Karpas-422 (cell line): ENCODE results near the gene GPR32. TPM values are rescaled to one million over a fixed set of nuclear protein-coding genes. Genes with fewer than 3 reads are reported as not detected.
"Not testable (repeated sequence)": the region's sequence is repeated elsewhere in the genome, so short reads cannot be mapped to it uniquely, and the experiment has no call there.

Experiments
- DNase-seq: peaks from one replicate; pipeline ENCODE4 v3.0.0-alpha.2; 2015
- H2AFZ ChIP-seq: fragments of 200-600 bp; sonication (generic); 2 replicates; pipeline ENCODE4 v1.6.1; 2014; ENCODE audit warnings: antibody characterized with exemption, low read length, mixed read lengths
- H3K27ac ChIP-seq: fragments of 200-600 bp; sonication (generic); 2 replicates; pipeline ENCODE4 v1.5.1; 2014; ENCODE audit warnings: mild to moderate bottlenecking, low read length, moderate library complexity
- H3K27me3 ChIP-seq: fragments of 200-600 bp; sonication (generic); 2 replicates; pipeline ENCODE4 v1.6.1; 2014; ENCODE audit warnings: low read length, mixed read lengths
- H3K36me3 ChIP-seq: fragments of 200-600 bp; sonication (generic); 2 replicates; pipeline ENCODE4 v1.6.1; 2014; ENCODE audit warnings: low read length, mixed read lengths; ENCODE audit not compliant: insufficient read depth
- H3K4me1 ChIP-seq: fragments of 200-600 bp; sonication (generic); 2 replicates; pipeline ENCODE4 v1.6.1; 2014; ENCODE audit warnings: mild to moderate bottlenecking, low read length, mixed read lengths
- H3K4me2 ChIP-seq: fragments of 200-600 bp; sonication (generic); 2 replicates; pipeline ENCODE4 v1.6.1; 2014; ENCODE audit warnings: low read length, low read depth, mild to moderate bottlenecking; ENCODE audit not compliant: poor library complexity, severe bottlenecking
- H3K4me3 ChIP-seq: fragments of 200-600 bp; sonication (generic); 2 replicates; pipeline ENCODE4 v1.5.1; 2014; ENCODE audit warnings: mild to moderate bottlenecking, antibody characterized with exemption, low read length, mixed read lengths
- H3K79me2 ChIP-seq: fragments of 200-600 bp; sonication (generic); 2 replicates; pipeline ENCODE4 v1.6.1; 2014; ENCODE audit warnings: mild to moderate bottlenecking, low read length, mixed read lengths
- H3K9ac ChIP-seq: fragments of 200-600 bp; sonication (generic); 2 replicates; pipeline ENCODE4 v1.6.0; 2014; ENCODE audit warnings: low read length
- H3K9me2 ChIP-seq: fragments of 200-600 bp; sonication (generic), shearing (Covaris generic); replicated peaks from 2 replicates; pipeline ENCODE4 v1.6.0; 2014; ENCODE audit warnings: mild to moderate bottlenecking, low read length, moderate library complexity; ENCODE audit not compliant: insufficient read depth
- H3K9me3 ChIP-seq: fragments of 300-700, 200-600 bp; sonication (generic); 2 replicates; pipeline ENCODE4 v1.6.1; 2014; ENCODE audit warnings: low read length, mixed read lengths
- H4K20me1 ChIP-seq: fragments of 200-600 bp; sonication (generic); 2 replicates; pipeline ENCODE4 v1.6.1; 2014; ENCODE audit warnings: mild to moderate bottlenecking, antibody characterized with exemption, low read length, low read depth; ENCODE audit not compliant: insufficient read depth
- total RNA-seq: library from RNA; depleted of rRNA; stranded (reverse); fragments of >200 nt; shearing (Covaris generic); gene quantifications from 2 replicates; pipeline ENCODE4 v1.2.3, GENCODE V29; 2014; ENCODE audit warnings: low replicate concordance

GPR32 gene
- total RNA-seq, 1 experiment from 2014 or later, result not detected

DNA sequence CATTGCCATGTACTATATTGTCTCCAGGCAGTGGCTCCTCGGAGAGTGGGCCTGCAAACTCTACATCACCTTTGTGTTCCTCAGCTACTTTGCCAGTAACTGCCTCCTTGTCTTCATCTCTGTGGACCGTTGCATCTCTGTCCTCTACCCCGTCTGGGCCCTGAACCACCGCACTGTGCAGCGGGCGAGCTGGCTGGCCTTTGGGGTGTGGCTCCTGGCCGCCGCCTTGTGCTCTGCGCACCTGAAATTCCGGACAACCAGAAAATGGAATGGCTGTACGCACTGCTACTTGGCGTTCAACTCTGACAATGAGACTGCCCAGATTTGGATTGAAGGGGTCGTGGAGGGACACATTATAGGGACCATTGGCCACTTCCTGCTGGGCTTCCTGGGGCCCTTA is 624 bp downstream of the GPR32 start:
- Histone ChIP-seq H3K27me3 (no peaks in the 10 kb centered on the region), H3K4me1 (peaks cover 11% of the 10 kb centered on the region), H3K36me3 (no peaks in the 10 kb centered on the region), H3K27ac (no peak overlapping the region), H3K9ac (no peak overlapping the region), H2AFZ (no peak overlapping the region), H4K20me1 (no peaks in the 10 kb centered on the region), H3K9me3 (no peaks in the 10 kb centered on the region), H3K4me2 (no peak overlapping the region), H3K4me3 (no peak overlapping the region), H3K9me2 (no peaks in the 10 kb centered on the region), H3K79me2 (no peaks in the 10 kb centered on the region)
- no peak for DNase-seq

DNA sequence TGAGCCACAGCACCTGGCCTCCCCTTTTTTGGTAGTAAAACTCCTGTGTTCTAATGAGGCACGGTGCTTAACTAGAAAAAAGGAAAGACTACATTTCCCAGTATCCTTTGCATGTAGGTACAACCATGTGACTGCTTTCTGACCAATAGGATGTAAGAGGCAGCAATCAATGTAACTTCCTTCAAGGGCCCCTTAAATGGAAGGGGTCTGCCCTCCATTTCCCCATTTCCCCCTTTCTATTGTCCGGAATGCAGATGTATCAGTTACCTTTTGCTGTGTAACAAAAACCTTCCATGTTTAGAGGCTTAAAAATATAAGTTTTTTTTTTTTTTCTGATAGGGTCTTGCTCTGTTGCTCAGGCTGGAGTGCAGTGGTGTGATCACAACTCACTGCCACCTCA is 2.2 kb downstream of the GPR32 start:
- Histone ChIP-seq H3K79me2 (no peaks in the 10 kb centered on the region), H3K27me3 (no peaks in the 10 kb centered on the region), H3K4me3 (no peak overlapping the region), H3K9me2 (no peaks in the 10 kb centered on the region), H3K9me3 (no peaks in the 10 kb centered on the region), H3K4me1 (peaks cover 11% of the 10 kb centered on the region), H4K20me1 (no peaks in the 10 kb centered on the region), H3K27ac (no peak overlapping the region), H2AFZ (no peak overlapping the region), H3K4me2 (no peak overlapping the region), H3K36me3 (no peaks in the 10 kb centered on the region), H3K9ac (no peak overlapping the region)
- DNase-seq, result peak; percentile 80

GRCh38 chr19:50772912-50773311 is 2.6 kb downstream of the GPR32 start:
- not testable (repeated sequence) for H3K79me2 ChIP-seq, H2AFZ ChIP-seq, H3K27ac ChIP-seq, H4K20me1 ChIP-seq, DNase-seq, H3K36me3 ChIP-seq, H3K9me2 ChIP-seq, H3K27me3 ChIP-seq, H3K9ac ChIP-seq, H3K4me2 ChIP-seq, H3K9me3 ChIP-seq, H3K4me3 ChIP-seq
- H3K4me1 ChIP-seq, result peaks cover 11% of the 10 kb centered on the region

GRCh38 chr19:50773454-50773853 is 3.2 kb downstream of the GPR32 start:
- not testable (repeated sequence) for H3K36me3 ChIP-seq, H3K4me3 ChIP-seq, H3K9me3 ChIP-seq, H3K27ac ChIP-seq, H2AFZ ChIP-seq, H4K20me1 ChIP-seq, H3K9ac ChIP-seq, H3K79me2 ChIP-seq, H3K27me3 ChIP-seq, H3K9me2 ChIP-seq, H3K4me2 ChIP-seq
- peaks cover 11% of the 10 kb centered on the region for H3K4me1 ChIP-seq
- peak; percentile 67 for DNase-seq

DNA sequence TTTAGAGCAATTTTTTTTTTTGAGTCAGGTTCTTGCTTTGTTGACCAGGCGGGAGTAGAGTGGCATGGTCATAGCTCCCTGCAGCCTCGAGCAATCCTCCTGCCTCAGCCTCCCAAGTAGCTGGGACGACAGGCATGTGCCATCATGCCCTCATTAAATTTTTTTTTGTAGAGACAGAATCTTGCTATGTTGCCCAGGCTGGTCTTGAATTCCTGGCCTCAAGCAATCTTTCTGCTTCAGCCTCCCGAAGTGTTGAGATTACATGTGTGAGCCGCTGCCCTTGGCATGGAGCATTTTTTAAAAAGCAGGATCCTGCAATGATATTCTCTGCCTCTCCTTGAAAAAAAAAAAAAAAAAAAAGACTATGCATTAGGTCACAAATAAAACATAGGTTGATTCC is 5.9 kb downstream of the GPR32 start:
- H3K9ac ChIP-seq, result no peak overlapping the region
- H3K27ac ChIP-seq, result no peak overlapping the region
- H3K36me3 ChIP-seq, result no peaks in the 10 kb centered on the region
- H3K27me3 ChIP-seq, result no peaks in the 10 kb centered on the region
- H3K4me3 ChIP-seq, result no peak overlapping the region
- no peaks in the 10 kb centered on the region for H3K9me3 ChIP-seq
- no peak for DNase-seq
- no peaks in the 10 kb centered on the region for H3K9me2 ChIP-seq
- no peaks in the 10 kb centered on the region for H3K79me2 ChIP-seq
- peaks cover 11% of the 10 kb centered on the region for H3K4me1 ChIP-seq
- H2AFZ ChIP-seq, result no peak overlapping the region
- H4K20me1 ChIP-seq, result 0 out of 2 replicates have a peak, but pooled peaks cover 6% of the 10 kb centered on the region
- H3K4me2 ChIP-seq, result no peak overlapping the region

- Histone ChIP-seq H3K9me2 (no peaks in the 10 kb centered on the region), H2AFZ (no peak overlapping the region), H3K36me3 (no peaks in the 10 kb centered on the region), H3K9ac (no peak overlapping the region), H3K27me3 (no peaks in the 10 kb centered on the region), H3K9me3 (no peaks in the 10 kb centered on the region), H4K20me1 (0 out of 2 replicates have a peak, but pooled peaks cover 6% of the 10 kb centered on the region), H3K4me1 (peaks cover 11% of the 10 kb centered on the region), H3K27ac (no peak overlapping the region), H3K79me2 (no peaks in the 10 kb centered on the region), H3K4me3 (no peak overlapping the region), H3K4me2 (no peak overlapping the region)
- no peak for DNase-seq
These were observed 7.0 kb downstream of the GPR32 start for GRCh38 chr19:50777261-50777660.

GRCh38 chr19:50777830-50778303 is 7.6 kb downstream of the GPR32 start:
- Histone ChIP-seq H3K9ac (no peak overlapping the region), H3K27ac (no peak overlapping the region), H3K27me3 (no peaks in the 10 kb centered on the region)

DNA sequence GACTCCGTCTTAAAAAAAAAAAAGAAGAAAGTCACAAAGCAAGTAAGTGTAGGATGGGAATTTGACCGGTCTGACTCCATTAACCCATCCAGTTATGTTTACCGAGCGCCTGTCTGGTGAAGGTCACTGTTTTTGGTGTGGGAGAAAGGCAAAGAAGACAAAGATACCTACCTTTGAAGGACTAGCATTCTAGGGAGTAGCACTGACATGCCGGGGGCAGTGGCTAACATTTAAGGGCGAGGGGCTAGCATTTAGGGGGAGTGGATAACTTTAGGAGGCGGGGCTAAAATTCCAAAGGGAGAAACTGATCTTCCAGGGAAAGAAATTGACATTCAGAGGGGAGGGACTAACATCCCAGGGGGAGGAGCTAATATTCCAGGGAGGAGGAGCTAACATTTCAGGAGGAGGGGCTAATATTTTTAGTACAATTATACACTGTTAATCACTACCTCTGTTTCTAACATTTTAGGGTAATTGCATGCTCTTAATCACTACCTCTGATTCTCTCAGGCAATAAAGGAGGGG is 8.7 kb downstream of the GPR32 start:
- Histone ChIP-seq H3K4me1 (no peaks in the 10 kb centered on the region), H4K20me1 (0 out of 2 replicates have a peak, but pooled peaks cover 6% of the 10 kb centered on the region), H3K27ac (no peak overlapping the region), H2AFZ (no peak overlapping the region), H3K4me3 (no peak overlapping the region), H3K27me3 (no peaks in the 10 kb centered on the region), H3K36me3 (no peaks in the 10 kb centered on the region), H3K9me3 (no peaks in the 10 kb centered on the region), H3K4me2 (no peak overlapping the region), H3K9me2 (no peaks in the 10 kb centered on the region), H3K79me2 (no peaks in the 10 kb centered on the region), H3K9ac (no peak overlapping the region)
- no peak for DNase-seq

More at GRCh38 chr19:50777830-50778303, 7.6 kb downstream of the GPR32 start:
- no peaks in the 10 kb centered on the region for H3K36me3 ChIP-seq
- H3K4me3 ChIP-seq, result no peak overlapping the region
- no peak overlapping the region for H3K4me2 ChIP-seq
- H3K9me3 ChIP-seq, result no peaks in the 10 kb centered on the region
- peaks cover 8% of the 10 kb centered on the region for H3K4me1 ChIP-seq
- 0 out of 2 replicates have a peak, but pooled peaks cover 6% of the 10 kb centered on the region for H4K20me1 ChIP-seq
- no peaks in the 10 kb centered on the region for H3K9me2 ChIP-seq
- H2AFZ ChIP-seq, result no peak overlapping the region
- DNase-seq, result no peak
- no peaks in the 10 kb centered on the region for H3K79me2 ChIP-seq
